Left lung (tissue), 10 donors: ENCODE results near the gene ITGA11. TPM values are rescaled to one million over a fixed set of nuclear protein-coding genes. Genes with fewer than 3 reads are reported as not detected.
A peak's percentile ranks its signal among the peaks of the same experiment; 100 is the strongest.

Source experiments
- ATAC-seq: fragments of 200-7000 bp; cut with Tn5 transposase; one replicate; pipeline ENCODE4 v1.9.1; 2020; ENCODE audit warnings: moderate library complexity
- DNase-seq, 4 donors: peaks; one replicate each; pipeline ENCODE4 v3.0.0-alpha.2; 2013 to 2020
- H3K27ac ChIP-seq, 2 donors: fragments of 200-600 bp; sonication (generic) in 1 of 2; one replicate each; pipeline versions ENCODE4 v1.5.0 to v1.8.0; 2020 to 2021
- H3K27me3 ChIP-seq, 2 donors: fragments of 200-600 bp; sonication (generic) in 1 of 2; one replicate each; pipeline versions ENCODE4 v1.5.0 to v1.8.0; 2020 to 2021
- H3K36me3 ChIP-seq, 2 donors: fragments of 200-600 bp; sonication (generic) in 1 of 2; one replicate each; pipeline versions ENCODE4 v1.5.0 to v1.8.0; 2020 to 2021
- H3K4me1 ChIP-seq, 2 donors: fragments of 200-600 bp; one replicate each; pipeline ENCODE4 v1.8.0; 2021
- H3K4me3 ChIP-seq, 2 donors: fragments of 200-600 bp; sonication (generic) in 1 of 2; one replicate each; pipeline versions ENCODE4 v1.5.0 to v1.8.0; 2020 to 2021; ENCODE audit warnings: mild to moderate bottlenecking in 1 of 2
- H3K9me3 ChIP-seq, 2 donors: fragments of 200-600 bp; sonication (generic) in 1 of 2; one replicate each; pipeline versions ENCODE4 v1.5.0 to v1.8.0; 2020 to 2021
- CTCF ChIP-seq, 2 donors: fragments of 200-600 bp; sonication (generic) in 1 of 2; IDR thresholded peaks; one replicate each; pipeline versions ENCODE4 v1.5.0 to v1.8.0; 2021; ENCODE audit warnings: antibody characterized with exemption in 2 of 2
- intact Hi-C, 2 donors: fragments of 100-400 bp; cut with DNase I; formaldehyde crosslinking; loops; one replicate each; pipeline versions ENCODE4 v1.11.2 to v1.14.2; 2022
- polyA plus RNA-seq, 6 donors: library from polyadenylated mRNA; unstranded; fragments of 120-200 nt; gene quantifications; one replicate each; pipeline ENCODE4 v1.2.1, GENCODE V29; 2013; ENCODE audit not compliant: insufficient read length in 6 of 6
- total RNA-seq, 2 donors: library from RNA; stranded (reverse); fragmentation: NEBNext Ultra II Directional; extraction: Animal tissue kit (Norgen Biotek cat#: 25700); gene quantifications; one replicate each; pipeline ENCODE4 v1.2.1, GENCODE V29; 2021
- donor health status: DM: no; HTN: yes; CAD: no.
- donor health status: DM: no; HTN: no; CAD: no.

Gene ITGA11
- total and polyA plus RNA-seq, 8 donors = 1.1 to 7.3 (median 1.8) TPM

- no peaks in the 10 kb centered on the region for H3K36me3 ChIP-seq
- H3K27ac ChIP-seq = no peak overlapping the region
- no peaks in the 10 kb centered on the region for H3K9me3 ChIP-seq
- no peaks in the 10 kb centered on the region for H3K4me1 ChIP-seq
- TF ChIP-seq CTCF (IDR thresholded peaks at IDR 0.05) = no peak
- intact Hi-C loops = no loop called here
- no peak overlapping the region for H3K4me3 ChIP-seq
- DNase-seq = peak in 1 of 4 donors; percentile 31
- no peaks in the 10 kb centered on the region for H3K27me3 ChIP-seq
- peak; percentile 90 for ATAC-seq
These were observed 37.4 kb upstream of the ITGA11 start for GRCh38 chr15:68469162-68470048.

GRCh38 chr15:68466876-68467275 lies 34.9 kb upstream of the ITGA11 start:
- TF ChIP-seq CTCF (IDR thresholded peaks at IDR 0.05) = no peak
- ATAC-seq = no peak
- H3K36me3 ChIP-seq = no peaks in the 10 kb centered on the region

GRCh38 chr15:68465861-68466560 lies 34.0 kb upstream of the ITGA11 start:
- no peaks in the 10 kb centered on the region for H3K9me3 ChIP-seq

More at GRCh38 chr15:68466876-68467275, 34.9 kb upstream of the ITGA11 start:
- intact Hi-C loops = no loop called here
- H3K27me3 ChIP-seq = peaks cover 0 to 4% of the 10 kb centered on the region in 2 donors
- no peaks in the 10 kb centered on the region for H3K9me3 ChIP-seq
- DNase-seq = no peak
- no peak overlapping the region for H3K4me3 ChIP-seq
- H3K27ac ChIP-seq = no peak overlapping the region
- no peaks in the 10 kb centered on the region for H3K4me1 ChIP-seq

GRCh38 chr15:68464448-68465090 lies 32.6 kb upstream of the ITGA11 start:
- Histone ChIP-seq H3K4me3 (no peak overlapping the region), H3K36me3 (no peaks in the 10 kb centered on the region), H3K27ac (no peak overlapping the region), H3K9me3 (peaks cover 0 to 7% of the 10 kb centered on the region in 2 donors), H3K4me1 (no peaks in the 10 kb centered on the region), H3K27me3 (peaks cover 0 to 6% of the 10 kb centered on the region in 2 donors)
- DNase-seq (no peak), ATAC-seq (no peak)
- intact Hi-C loops = no loop called here
- no peak for TF ChIP-seq CTCF (IDR thresholded peaks at IDR 0.05)

More at GRCh38 chr15:68465861-68466560, 34.0 kb upstream of the ITGA11 start:
- intact Hi-C loops = no loop called here
- DNase-seq (no peak), ATAC-seq (no peak)
- no peak overlapping the region for H3K4me3 ChIP-seq
- no peaks in the 10 kb centered on the region for H3K4me1 ChIP-seq
- H3K27me3 ChIP-seq = peaks cover 0 to 6% of the 10 kb centered on the region in 2 donors
- no peak overlapping the region for H3K27ac ChIP-seq
- H3K36me3 ChIP-seq = no peaks in the 10 kb centered on the region
- TF ChIP-seq CTCF (IDR thresholded peaks at IDR 0.05) = no peak
